GM19025 (cell line): ENCODE data around the gene KIF5C.

Experiments
- ATAC-seq: cut with Tn5 transposase; IDR thresholded peaks from one replicate; pipeline ENCODE4 v1.9.1; 2021; ENCODE audit warnings: mild to moderate bottlenecking, low read depth, moderate library complexity; ENCODE audit not compliant: unreplicated experiment

Gene KIF5C

DNA sequence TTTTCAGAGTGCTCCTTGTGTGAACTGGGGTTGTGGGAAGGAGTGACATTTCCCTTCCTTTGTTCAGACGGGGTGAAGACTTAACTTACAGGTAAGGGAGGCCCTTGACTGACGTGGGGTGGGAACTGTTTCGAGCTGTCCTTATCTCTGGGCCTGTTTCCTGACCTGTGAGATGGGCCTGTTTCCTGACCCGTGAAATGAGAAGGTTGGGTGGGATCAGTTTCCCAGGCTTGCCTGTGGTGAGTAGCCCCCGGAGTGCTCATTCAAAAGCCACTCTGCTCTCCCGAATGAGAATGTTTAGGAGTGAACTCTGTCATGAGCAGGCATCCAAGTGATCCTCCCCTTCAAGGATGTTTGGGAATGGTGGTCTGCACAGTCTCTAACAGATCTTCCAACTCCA, 159.4 kb downstream of the KIF5C start:
- ATAC-seq, result no peak

GRCh38 chr2:149036507-149037293, 161.7 kb downstream of the KIF5C start:
- no peak for ATAC-seq

GRCh38 chr2:149037851-149038250, 162.8 kb downstream of the KIF5C start:
- ATAC-seq, result no peak

DNA sequence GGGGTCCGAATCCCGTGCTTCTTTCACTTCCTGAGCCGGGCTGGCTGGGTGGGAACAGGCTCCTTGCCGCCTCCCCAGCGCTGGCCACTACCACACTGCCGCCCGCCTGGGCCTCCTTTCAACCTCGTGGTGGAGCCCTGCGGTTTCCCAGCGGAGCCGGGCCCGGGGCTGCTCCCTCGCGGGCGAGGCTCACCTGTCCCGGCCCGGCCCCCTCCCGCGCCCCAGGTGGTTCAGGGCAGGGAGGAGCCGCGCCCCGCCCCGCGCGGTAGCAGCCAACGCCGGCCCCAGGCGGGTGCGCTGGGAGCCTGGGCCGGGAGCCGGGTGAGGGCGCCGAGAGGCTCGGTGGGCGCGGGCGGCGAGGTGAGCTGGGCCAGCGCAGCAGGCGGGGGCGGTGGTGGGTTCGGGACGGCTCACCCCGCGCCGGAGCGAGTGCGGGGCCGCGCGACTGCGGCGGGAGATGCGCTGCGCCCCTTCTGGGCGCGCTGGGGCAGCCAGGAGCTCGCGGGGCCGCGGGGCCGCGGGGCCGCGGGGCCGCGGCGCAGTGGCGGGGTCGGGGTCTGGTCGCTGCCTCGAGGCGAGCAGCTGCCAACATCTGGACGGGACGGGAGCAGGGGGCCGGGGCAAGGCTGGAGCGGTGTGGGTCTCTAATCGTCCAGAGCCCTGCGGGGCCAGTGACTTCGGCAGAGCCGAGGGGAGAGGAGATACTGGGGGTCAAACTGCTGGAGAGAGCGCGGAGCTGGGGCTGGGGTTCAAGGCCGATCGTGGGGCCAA, 163.6 kb downstream of the KIF5C start, which contains the start of gene LYPD6B:
Gene LYPD6B (plus strand): TSS at position 258 of the 771 bp plus-strand sequence. CDS start 92,250 bp downstream, outside the sequence.
- ATAC-seq, result peak; percentile 62

GRCh38 chr2:149039213-149039724, 164.2 kb downstream of the KIF5C start:
- ATAC-seq, result no peak

- no peak for ATAC-seq
Observed at GRCh38 chr2:149040451-149040850, 165.4 kb downstream of the KIF5C start.

DNA sequence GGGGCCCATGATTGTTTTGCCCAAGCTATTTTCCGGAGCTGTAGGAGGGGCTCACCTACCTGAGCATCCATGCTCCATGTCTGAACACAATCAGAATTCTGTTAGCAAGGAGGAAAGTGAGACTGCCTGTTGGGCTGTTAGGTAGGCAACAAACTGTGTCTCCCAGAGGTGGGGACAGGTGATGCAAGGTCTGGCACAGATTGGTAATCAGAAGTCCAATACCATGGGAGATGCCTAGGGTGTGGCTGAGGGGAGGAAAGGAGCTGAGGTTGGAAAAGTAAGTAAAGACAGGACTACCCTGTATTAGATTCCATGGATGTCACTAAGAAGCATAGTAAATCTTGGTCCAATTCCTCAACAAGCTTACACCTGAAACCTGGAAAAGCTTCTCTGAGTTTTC, 166.5 kb downstream of the KIF5C start:
- ATAC-seq, result no peak

- no peak for ATAC-seq
Observed at GRCh38 chr2:149042881-149043280, 167.9 kb downstream of the KIF5C start.

- no peak for ATAC-seq
Observed at GRCh38 chr2:149044500-149044899, 169.5 kb downstream of the KIF5C start.

- ATAC-seq, result no peak
Observed at GRCh38 chr2:149047118-149047517, 172.1 kb downstream of the KIF5C start.

- ATAC-seq, result no peak
Observed at GRCh38 chr2:149049142-149049541, 174.1 kb downstream of the KIF5C start.

- ATAC-seq, result peak; percentile 70
Observed at GRCh38 chr2:149050188-149050587, 175.2 kb downstream of the KIF5C start.

DNA sequence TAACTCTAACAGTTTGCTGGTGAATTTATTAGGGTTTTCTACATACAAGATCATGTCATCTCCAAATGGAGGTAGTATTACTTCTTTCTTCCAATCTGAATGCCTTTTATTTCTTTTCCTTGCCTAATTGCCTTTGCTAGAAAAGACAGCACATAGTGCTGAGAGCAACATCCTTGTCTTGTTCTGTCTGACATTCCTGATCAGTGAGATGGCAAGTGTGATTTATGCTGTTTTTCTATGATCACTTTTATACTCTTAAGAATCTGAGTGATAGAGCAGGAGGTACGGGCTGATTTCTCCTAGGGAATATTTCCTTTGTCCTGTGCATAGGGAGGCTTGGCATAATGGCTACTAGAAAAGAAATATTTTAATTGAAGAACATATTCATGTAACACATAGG, 180.7 kb downstream of the KIF5C start:
- no peak for ATAC-seq

- ATAC-seq, result no peak
Observed at GRCh38 chr2:149056541-149057255, 181.7 kb downstream of the KIF5C start.

DNA sequence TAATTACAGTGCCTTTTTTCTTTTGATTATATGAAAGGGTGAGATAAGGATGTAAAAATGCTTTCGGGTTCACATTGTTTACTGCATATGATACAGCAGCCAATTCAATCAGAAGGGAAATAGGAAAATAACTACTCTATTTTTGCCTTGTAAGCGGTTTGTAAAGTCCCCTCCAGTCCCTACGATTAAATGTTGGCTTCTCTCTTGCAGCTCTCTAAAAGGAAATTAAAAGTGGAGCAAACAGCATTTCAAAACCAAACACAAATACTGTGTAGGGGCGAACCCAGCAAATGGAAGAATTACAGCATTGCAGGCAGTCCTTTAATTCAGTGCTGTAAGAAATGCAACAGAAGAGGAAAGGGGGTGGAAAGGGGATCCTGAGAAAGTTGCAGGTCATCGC, 182.4 kb downstream of the KIF5C start:
- no peak for ATAC-seq

DNA sequence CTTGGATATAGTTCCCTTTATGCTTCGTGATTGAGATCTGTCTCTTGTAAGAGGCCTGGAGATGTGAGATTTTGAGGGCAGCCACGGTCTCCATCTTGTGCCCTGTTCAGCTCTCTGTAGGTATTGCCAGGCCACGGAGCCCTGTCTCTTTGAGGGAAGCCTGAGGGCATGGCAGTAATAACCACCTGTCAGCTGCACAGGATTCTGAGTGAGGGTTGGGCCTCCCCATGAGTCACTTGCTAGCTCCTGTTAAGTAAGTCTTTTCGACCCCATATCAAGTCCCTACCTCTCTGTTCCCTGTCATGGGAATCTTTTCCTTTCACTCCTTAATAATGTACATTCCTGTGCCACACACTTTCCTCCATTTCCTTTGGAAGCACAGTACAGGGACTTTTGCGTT, 183.9 kb downstream of the KIF5C start:
- ATAC-seq, result no peak

DNA sequence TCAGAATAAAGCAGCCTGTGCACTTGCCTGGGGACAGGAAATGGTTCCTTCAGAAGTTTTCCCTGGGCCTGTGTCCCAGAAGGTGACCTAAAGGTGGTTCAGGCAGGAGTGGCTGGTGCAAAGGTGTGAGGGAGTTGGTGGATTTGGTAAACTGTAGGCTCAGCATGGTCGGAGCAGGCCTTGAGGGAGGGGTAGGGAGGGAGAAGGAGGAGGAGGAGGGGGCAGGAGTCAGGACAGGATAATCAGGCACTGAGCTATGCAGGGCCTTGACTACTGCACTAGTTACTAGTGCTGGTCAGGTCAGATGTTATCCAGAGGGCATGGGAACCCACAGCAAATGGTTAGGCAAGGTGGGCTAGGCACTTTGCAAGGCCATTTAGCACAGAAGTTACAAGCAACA, 184.8 kb downstream of the KIF5C start:
- no peak for ATAC-seq

DNA sequence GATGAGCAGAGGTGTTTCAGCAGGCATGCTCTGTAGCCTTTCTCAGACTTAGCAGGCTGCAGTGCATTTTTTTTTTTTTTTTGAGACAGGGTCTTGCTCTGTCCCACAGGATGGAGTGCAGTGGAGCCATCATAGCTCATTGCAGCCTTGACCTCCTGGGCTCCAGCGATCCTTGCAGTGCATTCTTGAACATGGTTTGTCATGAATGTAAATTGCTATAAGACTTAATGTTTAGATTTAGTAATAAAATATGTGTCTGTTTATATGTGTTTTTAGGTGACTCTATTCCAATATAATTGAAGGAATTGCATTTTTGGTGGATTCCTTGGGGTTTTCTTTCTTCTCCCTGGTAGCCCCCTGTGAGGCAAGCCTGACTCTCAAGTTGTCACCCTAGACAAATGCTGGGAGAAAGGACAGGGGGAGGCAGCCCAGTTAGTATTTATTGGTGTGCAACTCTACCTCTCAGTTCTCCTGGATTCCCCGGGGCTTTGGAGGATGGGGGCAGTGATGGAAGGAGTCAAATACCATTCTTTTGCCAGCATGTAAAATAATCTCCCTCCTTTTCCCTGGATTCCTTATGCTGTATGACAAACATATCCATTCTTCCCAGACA, 186.2 kb downstream of the KIF5C start:
- ATAC-seq, result no peak

- ATAC-seq, result no peak
Observed at GRCh38 chr2:149062531-149062930, 187.5 kb downstream of the KIF5C start.

DNA sequence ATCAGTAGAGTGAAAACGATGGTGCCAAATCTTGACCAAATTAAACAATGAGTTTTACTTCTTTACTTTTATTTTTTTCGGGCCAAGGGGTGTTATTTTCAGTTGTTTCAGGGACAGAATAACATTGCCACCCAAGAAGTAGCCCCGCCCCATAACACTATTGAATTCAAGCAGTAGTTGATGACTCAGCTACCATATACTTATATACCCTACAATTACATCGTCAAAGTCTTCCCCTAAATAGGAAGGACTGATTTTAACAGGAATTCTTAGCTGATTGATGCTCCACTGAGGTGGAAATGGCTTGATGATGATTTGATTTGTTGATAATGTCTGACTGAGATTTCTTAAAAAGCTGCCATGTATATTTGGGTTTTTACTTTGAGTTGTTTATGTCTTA, 188.2 kb downstream of the KIF5C start:
- ATAC-seq, result no peak
